HG02884 (cell line): ENCODE measurements around the gene EEF1AKMT1.
A peak's percentile ranks its signal among the peaks of the same experiment; 100 is the strongest.

ENCODE experiments used
- ATAC-seq: cut with Tn5 transposase; IDR thresholded peaks from one replicate; pipeline ENCODE4 v1.9.1; 2021; ENCODE audit warnings: mild to moderate bottlenecking, moderate library complexity; ENCODE audit not compliant: unreplicated experiment

EEF1AKMT1 gene, protein sequence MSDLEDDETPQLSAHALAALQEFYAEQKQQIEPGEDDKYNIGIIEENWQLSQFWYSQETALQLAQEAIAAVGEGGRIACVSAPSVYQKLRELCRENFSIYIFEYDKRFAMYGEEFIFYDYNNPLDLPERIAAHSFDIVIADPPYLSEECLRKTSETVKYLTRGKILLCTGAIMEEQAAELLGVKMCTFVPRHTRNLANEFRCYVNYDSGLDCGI

DNA sequence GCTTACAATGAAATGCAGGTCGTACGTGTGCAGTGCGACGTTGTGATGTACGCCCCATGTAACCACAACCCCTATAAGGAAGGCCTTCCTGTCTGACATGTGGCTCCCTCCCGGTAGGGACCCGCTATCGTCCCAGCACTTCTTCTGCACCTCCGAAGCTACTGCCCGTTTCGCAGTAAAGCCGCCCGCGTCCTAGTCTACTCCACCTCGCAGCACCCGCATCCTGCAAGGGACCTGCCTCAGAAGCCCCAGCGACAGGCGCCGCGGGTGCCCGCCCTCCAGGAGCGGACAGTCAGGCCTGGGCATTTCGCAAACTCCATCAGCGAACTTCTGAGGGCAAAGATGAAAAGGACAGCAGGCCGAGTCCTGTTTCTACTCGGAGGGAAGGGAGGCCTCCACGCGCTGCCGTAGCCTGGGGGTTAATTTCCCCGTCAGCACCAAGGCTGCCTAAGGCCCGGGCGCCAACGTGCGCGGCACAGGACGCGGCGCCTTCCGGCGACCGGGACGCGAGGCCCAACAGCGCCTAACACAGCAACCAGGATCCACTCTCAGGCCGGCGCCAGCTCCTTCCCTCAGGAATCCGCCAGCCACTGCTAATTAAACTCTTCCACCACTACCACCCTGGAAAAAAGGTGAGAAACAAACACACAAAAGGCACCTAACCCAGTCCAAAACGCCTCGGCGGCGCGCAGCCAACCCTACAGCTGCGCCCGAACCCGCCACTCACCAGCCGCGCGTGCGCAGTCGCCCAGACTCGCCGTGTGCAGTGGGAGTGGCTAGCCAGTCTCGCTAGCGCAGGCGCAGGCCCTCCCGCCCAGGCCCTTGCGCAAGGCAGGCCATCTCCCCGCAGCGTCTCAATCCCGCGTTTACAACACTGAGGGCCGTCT, at the start of gene EEF1AKMT1:
Gene EEF1AKMT1 (minus strand): TSS at position 768 of the 887 bp plus-strand sequence. CDS start 16,363 bp downstream, outside the sequence.
- peak; percentile 80 for ATAC-seq

DNA sequence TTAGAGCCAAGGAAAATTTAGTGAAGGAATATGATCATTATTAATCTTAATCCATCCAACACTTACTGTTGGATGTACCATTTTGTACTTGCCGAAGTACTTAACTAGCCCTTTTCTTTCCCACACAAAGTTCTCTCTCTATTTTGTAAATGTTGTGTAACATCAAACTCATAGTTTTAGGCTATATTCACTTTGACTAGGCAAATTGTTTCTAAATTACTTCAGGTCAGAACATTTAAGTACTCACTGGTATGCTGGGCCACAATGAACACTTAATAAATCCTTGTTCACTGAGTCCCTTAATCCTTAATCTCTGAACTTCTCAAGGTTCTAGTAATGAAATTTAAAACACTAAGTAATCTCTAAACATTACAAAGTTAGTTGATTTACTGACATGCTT, 49.3 kb upstream of the EEF1AKMT1 start:
- no peak for ATAC-seq

DNA sequence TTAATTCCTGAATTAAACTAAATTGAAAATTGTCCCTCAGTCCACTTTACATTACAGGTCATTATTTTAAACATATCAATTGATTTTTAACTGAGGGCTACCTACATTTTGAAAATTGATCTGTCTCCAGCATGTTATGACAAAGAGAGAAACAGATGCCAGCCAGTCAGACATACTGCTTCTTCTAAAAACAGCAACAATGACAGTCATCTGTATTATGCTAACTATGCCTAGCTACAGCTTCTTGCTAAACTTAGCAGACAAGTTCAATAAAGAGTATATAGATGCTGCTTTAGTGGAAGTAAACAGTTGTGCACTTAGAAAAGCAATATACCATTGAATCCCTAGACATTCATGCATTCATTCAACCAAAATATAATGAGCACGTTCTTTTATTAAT, 48.6 kb upstream of the EEF1AKMT1 start:
- no peak for ATAC-seq

DNA sequence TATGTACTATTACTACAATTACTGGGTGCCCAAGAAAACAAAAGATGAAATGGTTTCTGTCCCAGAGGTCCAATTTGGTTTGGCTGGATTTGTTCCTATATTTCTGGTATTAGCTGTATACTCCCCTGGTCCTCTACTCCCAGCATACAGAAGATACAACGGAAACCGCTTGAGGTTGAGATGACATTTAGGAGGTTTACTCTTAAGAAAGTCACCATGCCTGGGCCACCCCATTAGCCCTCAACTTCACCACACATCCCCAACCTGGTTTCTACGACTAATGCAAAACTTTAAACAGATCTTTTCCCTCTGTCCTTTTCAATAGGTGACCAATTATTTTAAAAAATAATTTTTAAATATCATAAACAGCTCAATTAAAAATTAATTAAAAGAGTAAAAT, 46.0 kb upstream of the EEF1AKMT1 start:
- no peak for ATAC-seq

GRCh38 chr13:20815464-20815863, 41.7 kb upstream of the EEF1AKMT1 start:
- ATAC-seq, result no peak

GRCh38 chr13:20814224-20814910, 40.6 kb upstream of the EEF1AKMT1 start:
- ATAC-seq, result no peak

DNA sequence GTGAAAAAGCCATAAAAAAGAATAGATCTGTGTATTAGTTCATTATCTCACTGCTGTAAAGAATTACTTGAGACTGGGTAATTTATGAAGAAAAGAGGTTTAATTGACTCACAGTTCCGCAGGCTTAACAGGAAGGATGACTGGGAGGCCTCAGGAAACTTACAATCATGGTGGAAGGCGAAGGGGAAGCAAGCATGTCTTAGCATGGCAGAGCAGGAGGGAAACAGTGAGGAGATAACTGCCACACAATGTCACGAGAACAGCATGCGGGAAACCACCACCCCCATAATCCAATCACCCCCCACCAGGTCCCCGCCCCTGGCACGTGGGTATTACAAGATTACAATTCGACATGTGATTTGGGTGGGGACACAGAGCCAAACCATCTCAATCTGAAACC, 39.1 kb upstream of the EEF1AKMT1 start:
- no peak for ATAC-seq

DNA sequence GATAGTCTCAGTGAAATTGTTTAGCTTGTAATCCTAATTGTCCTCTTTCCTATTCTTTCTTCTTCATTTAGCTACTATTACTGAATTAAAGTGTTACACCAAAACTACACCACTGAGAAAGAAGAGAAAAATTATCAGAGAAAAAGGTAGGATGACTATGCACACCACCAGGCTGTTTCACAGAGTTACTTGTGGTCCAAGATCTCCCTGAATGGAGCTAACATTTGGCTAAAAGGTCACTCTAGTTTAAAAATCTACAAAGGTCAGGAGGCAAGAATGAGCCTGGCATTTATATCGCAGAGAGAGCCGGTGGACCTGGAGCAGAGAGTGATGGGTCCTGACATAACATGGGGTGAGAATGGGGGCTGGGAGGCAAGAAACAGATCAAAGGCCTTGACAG, 37.0 kb upstream of the EEF1AKMT1 start:
- no peak for ATAC-seq

- ATAC-seq, result no peak
Measured at GRCh38 chr13:20808874-20809273, 35.1 kb upstream of the EEF1AKMT1 start.

DNA sequence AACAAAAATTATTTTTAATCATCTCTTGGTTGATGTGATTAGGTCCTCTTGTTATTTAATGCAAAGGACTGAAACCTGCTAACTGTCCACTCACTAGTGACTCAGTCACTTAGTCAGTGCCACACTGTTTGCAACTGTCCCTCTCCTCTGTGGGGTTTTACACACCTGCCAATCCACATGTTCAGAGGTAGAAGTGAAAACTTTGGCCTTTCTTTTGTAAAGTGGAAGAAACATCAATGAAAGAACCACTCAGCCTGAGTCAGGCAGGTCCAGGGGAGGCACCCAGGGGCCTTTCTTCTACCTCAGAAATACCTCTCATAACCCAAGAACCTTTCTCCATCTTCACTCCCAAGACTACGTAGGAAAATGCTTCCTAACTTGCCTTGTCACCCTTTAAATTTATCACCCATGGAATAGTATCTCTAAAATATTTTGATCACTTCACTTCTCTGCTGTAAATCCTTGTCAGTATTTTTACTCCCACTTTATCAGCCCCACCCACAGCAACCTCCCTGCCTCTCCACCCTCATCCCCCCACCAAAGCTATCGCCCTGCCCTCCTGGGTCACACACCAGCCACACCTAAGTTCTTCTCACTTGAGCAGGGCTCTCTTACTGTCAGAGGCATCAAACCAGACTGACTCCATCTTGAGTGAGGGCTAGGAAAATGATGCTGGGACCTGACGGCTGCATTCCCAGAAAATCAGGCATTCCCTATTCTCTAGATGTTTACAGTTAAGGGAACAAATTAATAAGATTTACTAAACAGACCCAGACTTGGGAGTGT, 29.6 kb upstream of the EEF1AKMT1 start:
- ATAC-seq, result no peak

GRCh38 chr13:20801707-20802106, 27.9 kb upstream of the EEF1AKMT1 start:
- no peak for ATAC-seq

DNA sequence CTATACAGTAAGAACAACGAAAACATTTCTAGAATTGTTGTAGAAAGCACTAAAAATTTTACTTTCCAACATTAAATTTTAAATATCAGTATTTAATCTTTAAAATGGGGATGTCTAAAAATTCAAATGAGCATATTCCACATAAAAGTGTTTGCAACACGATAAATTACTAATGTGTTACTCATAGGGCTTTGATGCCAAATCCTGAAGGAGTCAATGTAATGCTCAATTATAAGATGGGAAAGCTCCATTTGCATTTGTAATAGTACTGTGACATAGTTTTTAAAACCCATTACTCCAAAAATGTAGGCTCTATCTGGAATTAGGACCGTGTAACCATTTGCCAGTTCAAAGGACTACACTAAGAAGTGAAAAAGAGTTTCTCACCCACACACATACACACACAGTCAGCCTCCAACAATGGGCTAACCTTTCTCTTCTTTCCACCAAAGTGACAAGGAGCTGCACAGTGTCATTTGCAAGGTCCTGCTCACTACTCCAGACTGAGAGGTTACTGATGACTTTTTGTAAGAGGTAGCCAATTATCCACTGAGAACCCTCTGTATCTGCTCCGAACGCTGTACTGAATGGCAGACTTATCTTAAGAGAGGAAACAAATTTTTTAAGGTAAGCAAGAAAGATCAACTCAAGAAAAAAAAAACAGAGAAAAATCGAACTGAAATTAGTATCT, 26.1 kb upstream of the EEF1AKMT1 start:
- no peak for ATAC-seq

DNA sequence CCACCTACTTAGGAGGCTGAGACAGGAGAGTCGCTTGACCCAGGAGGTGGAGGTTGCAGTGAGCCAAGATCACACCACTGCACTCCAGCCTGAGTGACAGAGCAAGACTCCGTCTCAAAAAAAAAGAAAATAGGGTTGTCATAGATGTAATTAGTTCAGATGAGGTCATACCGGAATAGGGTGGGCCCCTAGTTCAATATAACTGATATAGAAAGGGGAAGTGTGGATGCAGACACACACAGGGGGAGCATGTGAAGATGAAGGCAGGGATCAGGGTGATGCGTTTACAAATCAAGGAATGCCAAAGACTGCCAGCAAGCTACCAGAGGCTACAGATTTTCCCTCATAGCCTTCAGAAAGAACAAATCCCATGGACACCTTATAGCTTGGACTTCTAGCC, 24.3 kb upstream of the EEF1AKMT1 start:
- no peak for ATAC-seq

- no peak for ATAC-seq
Measured at GRCh38 chr13:20796791-20797508, 23.2 kb upstream of the EEF1AKMT1 start.

DNA sequence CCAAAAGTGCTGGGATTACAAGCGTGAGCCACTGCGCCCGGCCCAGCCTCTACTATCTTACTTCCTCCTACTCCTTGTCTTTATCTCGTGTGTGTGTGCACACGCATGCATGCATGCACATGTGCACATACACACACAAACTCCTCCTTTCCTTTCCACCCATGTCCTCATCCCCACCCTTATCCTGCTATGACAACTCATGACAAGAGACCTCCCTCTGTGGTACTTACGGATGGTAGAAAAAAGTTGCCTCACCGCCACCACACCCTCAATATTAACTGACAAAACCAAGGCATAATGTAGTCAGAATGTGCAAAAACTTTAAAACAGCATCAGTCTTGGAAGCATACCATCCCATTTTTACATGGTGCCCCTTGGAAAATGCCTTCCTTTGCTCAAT, 15.9 kb upstream of the EEF1AKMT1 start:
- no peak for ATAC-seq

DNA sequence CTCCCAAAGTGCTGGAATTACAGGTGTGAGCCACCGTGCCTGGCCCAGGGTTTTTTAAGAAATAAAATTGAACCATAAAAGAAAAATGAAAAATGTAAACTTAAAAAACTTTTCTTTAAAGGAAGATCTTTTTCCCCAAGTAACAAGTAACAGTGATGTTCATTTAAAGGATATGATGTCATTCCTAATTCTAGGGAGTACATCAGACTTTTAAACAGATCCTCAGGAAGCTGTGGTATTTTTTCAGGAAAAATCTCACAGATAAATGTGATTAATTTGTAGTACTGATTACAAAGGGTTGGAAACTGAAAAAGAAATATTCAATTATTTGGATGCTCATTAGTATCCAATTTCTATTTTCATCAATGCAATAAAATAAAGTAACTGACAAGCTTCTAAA, 14.6 kb upstream of the EEF1AKMT1 start:
- no peak for ATAC-seq

GRCh38 chr13:20787180-20787579, 13.4 kb upstream of the EEF1AKMT1 start:
- ATAC-seq, result no peak

DNA sequence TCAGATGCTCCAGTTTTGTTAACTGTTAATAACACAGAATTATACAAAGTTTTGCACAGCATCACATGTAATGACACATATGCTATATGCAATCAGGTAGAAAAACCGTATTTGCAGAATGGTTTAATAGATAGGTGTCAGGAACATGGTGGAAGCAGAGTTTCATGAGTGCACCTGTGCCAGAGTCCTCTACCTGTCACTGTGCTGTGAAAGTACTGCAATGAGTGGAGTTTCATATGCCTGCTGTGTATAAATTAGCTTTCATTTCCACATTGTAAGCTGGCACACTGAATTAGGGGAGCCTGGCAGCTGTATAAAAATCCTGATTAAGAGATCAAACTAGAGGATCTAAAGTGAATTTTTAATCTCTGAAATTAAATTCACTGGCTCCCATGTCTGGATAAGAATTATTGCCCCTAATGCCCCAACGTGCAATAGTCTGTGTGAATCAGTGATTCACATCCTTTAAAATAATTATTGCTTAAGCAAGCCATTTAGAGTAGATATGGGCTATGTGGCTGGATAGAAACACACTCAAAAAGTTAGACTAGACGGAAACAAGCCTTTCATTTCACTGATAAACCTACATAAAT, 8.5 kb upstream of the EEF1AKMT1 start:
- peak; percentile 95 for ATAC-seq

DNA sequence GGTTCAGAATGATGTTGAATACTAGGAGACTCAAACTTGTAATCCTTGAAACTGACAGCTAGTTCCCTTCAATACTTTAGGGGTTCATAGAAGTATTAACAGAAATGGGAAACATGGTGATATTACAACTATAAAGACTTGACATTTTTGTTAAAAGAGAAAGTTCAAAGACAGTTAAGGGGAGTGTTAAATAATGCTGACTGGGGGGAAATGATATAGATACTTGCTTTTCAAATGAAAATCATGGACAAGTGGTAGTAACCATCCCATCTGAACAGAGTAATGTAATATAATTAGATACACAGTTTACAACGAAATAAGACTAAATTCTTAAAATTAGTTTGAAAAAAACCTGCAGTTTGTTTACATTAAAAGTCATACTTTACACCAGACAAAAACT, 6.6 kb upstream of the EEF1AKMT1 start:
- no peak for ATAC-seq
